Hepatocyte (in vitro differentiated cells): ENCODE measurements around the gene SLC17A8. TPM values are rescaled to one million over a fixed set of nuclear protein-coding genes. Genes with fewer than 3 reads are reported as not detected.

Source experiments
- DNase-seq: peaks from one replicate; pipeline ENCODE4 v3.0.0-alpha.2; 2016; ENCODE audit warnings: low spot score
- H2AFZ ChIP-seq: fragments of 200-600 bp; sonication (generic); 2 replicates; pipeline ENCODE4 v1.6.0; 2016; ENCODE audit warnings: antibody characterized with exemption, mild to moderate bottlenecking
- H3K27ac ChIP-seq: fragments of 200-600 bp; sonication (generic); 2 replicates; pipeline ENCODE4 v1.5.1; 2016; ENCODE audit warnings: mild to moderate bottlenecking
- H3K27me3 ChIP-seq: fragments of 200-600 bp; sonication (generic); 2 replicates; pipeline ENCODE4 v1.6.1; 2016
- H3K36me3 ChIP-seq: fragments of 200-600 bp; sonication (generic); replicated peaks from 2 replicates; pipeline ENCODE4 v1.5.1; 2016; ENCODE audit warnings: low read depth; ENCODE audit not compliant: insufficient read depth
- H3K4me1 ChIP-seq: fragments of 200-600 bp; sonication (generic); 2 replicates; pipeline ENCODE4 v1.5.1; 2016; ENCODE audit warnings: mild to moderate bottlenecking, moderate library complexity; ENCODE audit not compliant: insufficient read depth
- H3K4me2 ChIP-seq: fragments of 200-600 bp; sonication (generic); 2 replicates; pipeline ENCODE4 v1.6.0; 2016
- H3K4me3 ChIP-seq: fragments of 200-600 bp; sonication (generic); 2 replicates; pipeline ENCODE4 v1.5.1; 2016; ENCODE audit warnings: mild to moderate bottlenecking
- H3K79me2 ChIP-seq: fragments of 200-600 bp; sonication (generic); 2 replicates; pipeline ENCODE4 v1.6.0; 2017; ENCODE audit warnings: mild to moderate bottlenecking
- H3K9me2 ChIP-seq: fragments of 200-600 bp; sonication (generic); replicated peaks from 2 replicates; pipeline ENCODE4 v1.6.0; 2017; ENCODE audit warnings: mild to moderate bottlenecking; ENCODE audit not compliant: insufficient read depth
- H3K9me3 ChIP-seq: fragments of 200-600 bp; sonication (generic); 2 replicates; pipeline ENCODE4 v1.5.1; 2016; ENCODE audit warnings: low read depth, mild to moderate bottlenecking
- H4K20me1 ChIP-seq: fragments of 200-600 bp; sonication (generic); 2 replicates; pipeline ENCODE4 v1.6.0; 2016; ENCODE audit warnings: mild to moderate bottlenecking; ENCODE audit not compliant: insufficient read depth, poor library complexity, severe bottlenecking
- EZH2 ChIP-seq: fragments of 200-600 bp; sonication (generic); IDR thresholded peaks from 2 replicates; pipeline ENCODE4 v1.6.1; 2016; ENCODE audit warnings: antibody characterized with exemption, mild to moderate bottlenecking, borderline replicate concordance
- EZH2phosphoT487 ChIP-seq: fragments of 200-600 bp; sonication (generic); IDR thresholded peaks from one replicate; pipeline ENCODE4 v1.6.1; 2018; ENCODE audit warnings: antibody characterized with exemption, mild to moderate bottlenecking, low read depth, moderate library complexity; ENCODE audit not compliant: unreplicated experiment, severe bottlenecking
- WGBS: methylation state at CpG from one replicate; pipeline ENCODE4 v1.1.6; 2016; ENCODE audit warnings: low lambda C conversion rate; ENCODE audit errors: missing lambda C conversion rate; 5-methylcytosine and 5-hydroxymethylcytosine counted together
- polyA plus RNA-seq: library from polyadenylated mRNA; unstranded; fragments of >200 nt; fragmentation: Nextera tagmentation; extraction: Ambion mirVana; gene quantifications from 2 replicates; pipeline ENCODE4 v1.2.1, GENCODE V29; 2016
- total RNA-seq: library from RNA; depleted of rRNA; stranded (reverse); fragments of >200 nt; gene quantifications from 2 replicates; pipeline ENCODE4 v1.2.3, GENCODE V29; 2014
- TF ChIP-seq, protein P1 (sequence below): fragments of 200-600 bp; sonication (generic); IDR thresholded peaks from 2 replicates; pipeline ENCODE4 v1.5.1; 2016; ENCODE audit warnings: antibody characterized with exemption, mild to moderate bottlenecking; ENCODE audit not compliant: poor library complexity

Gene SLC17A8
- total and polyA plus RNA-seq, 2 experiments from 2014 or later: 0.10 TPM; not detected in 1

GRCh38 chr12:100443434-100443833 is 86.6 kb downstream of the SLC17A8 start:
- no peaks in the 10 kb centered on the region for H3K36me3 ChIP-seq
- no peaks in the 10 kb centered on the region for H3K27me3 ChIP-seq
- H3K79me2 ChIP-seq: no peaks in the 10 kb centered on the region
- H3K9me3 ChIP-seq: no peaks in the 10 kb centered on the region
- H3K9me2 ChIP-seq: no peaks in the 10 kb centered on the region
- H2AFZ ChIP-seq: no peak overlapping the region
- H3K4me3 ChIP-seq: no peak overlapping the region
- H4K20me1 ChIP-seq: no peaks in the 10 kb centered on the region
- WGBS: 93% methylated on average over 1 of the region's 1 CpG
- TF ChIP-seq, protein P1, sequence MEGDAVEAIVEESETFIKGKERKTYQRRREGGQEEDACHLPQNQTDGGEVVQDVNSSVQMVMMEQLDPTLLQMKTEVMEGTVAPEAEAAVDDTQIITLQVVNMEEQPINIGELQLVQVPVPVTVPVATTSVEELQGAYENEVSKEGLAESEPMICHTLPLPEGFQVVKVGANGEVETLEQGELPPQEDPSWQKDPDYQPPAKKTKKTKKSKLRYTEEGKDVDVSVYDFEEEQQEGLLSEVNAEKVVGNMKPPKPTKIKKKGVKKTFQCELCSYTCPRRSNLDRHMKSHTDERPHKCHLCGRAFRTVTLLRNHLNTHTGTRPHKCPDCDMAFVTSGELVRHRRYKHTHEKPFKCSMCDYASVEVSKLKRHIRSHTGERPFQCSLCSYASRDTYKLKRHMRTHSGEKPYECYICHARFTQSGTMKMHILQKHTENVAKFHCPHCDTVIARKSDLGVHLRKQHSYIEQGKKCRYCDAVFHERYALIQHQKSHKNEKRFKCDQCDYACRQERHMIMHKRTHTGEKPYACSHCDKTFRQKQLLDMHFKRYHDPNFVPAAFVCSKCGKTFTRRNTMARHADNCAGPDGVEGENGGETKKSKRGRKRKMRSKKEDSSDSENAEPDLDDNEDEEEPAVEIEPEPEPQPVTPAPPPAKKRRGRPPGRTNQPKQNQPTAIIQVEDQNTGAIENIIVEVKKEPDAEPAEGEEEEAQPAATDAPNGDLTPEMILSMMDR: no peak
- no peak for TF ChIP-seq EZH2
- TF ChIP-seq EZH2phosphoT487: no peak
- peaks cover 6% of the 10 kb centered on the region for H3K4me1 ChIP-seq
- H3K27ac ChIP-seq: no peak overlapping the region
- DNase-seq: no peak
- no peak overlapping the region for H3K4me2 ChIP-seq

GRCh38 chr12:100445081-100445481 is 88.2 kb downstream of the SLC17A8 start:
- peak; percentile 25 for DNase-seq
- WGBS: 79% methylated on average over 4 of the region's 4 CpGs
- Histone ChIP-seq H3K4me2 (no peak overlapping the region), H3K36me3 (no peaks in the 10 kb centered on the region), H3K79me2 (no peaks in the 10 kb centered on the region), H3K9me3 (no peaks in the 10 kb centered on the region), H4K20me1 (no peaks in the 10 kb centered on the region), H3K27me3 (no peaks in the 10 kb centered on the region), H3K4me1 (peaks cover 5% of the 10 kb centered on the region), H2AFZ (no peak overlapping the region), H3K27ac (no peak overlapping the region), H3K4me3 (no peak overlapping the region), H3K9me2 (no peaks in the 10 kb centered on the region)
- TF ChIP-seq EZH2phosphoT487: no peak
- TF ChIP-seq EZH2: no peak
- TF ChIP-seq, protein P1: no peak

- Histone ChIP-seq H3K4me1 (no peaks in the 10 kb centered on the region), H2AFZ (no peak overlapping the region), H3K9me2 (no peaks in the 10 kb centered on the region), H3K9me3 (no peaks in the 10 kb centered on the region), H3K27me3 (peaks cover 3% of the 10 kb centered on the region), H3K79me2 (no peaks in the 10 kb centered on the region), H3K4me2 (no peak overlapping the region), H3K4me3 (no peak overlapping the region), H4K20me1 (no peaks in the 10 kb centered on the region), H3K27ac (no peak overlapping the region), H3K36me3 (no peaks in the 10 kb centered on the region)
- no peak for TF ChIP-seq EZH2phosphoT487
- no peak for DNase-seq
- WGBS: 57% methylated on average over 3 of the region's 3 CpGs
Measured at GRCh38 chr12:100447381-100447780, 90.5 kb downstream of the SLC17A8 start.

DNA sequence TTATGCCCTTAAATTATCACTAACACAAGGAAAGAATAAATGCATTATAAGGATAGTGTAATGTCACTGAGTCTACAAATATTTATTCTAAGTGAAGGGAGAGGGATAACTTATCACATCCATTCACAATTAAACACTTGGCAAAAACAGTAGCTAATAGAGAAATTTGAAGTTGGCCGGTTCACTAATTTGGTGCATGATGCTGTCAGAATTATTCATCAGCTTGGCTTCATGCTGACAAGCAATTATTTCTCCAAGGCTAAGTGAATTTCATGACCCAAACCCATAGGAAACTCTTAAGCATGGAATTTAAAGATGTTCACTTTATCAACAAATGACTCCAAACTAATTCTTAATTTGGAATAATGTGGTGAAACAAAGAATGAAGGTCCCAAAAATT is 91.8 kb downstream of the SLC17A8 start:
- H3K79me2 ChIP-seq: no peaks in the 10 kb centered on the region
- 100% methylated on average over 1 of the region's 1 CpG for WGBS
- H3K4me1 ChIP-seq: no peaks in the 10 kb centered on the region
- no peak for DNase-seq
- H3K36me3 ChIP-seq: no peaks in the 10 kb centered on the region
- no peak overlapping the region for H3K27ac ChIP-seq
- no peaks in the 10 kb centered on the region for H3K9me3 ChIP-seq
- no peaks in the 10 kb centered on the region for H4K20me1 ChIP-seq
- no peaks in the 10 kb centered on the region for H3K9me2 ChIP-seq
- TF ChIP-seq, protein P1: no peak
- no peak for TF ChIP-seq EZH2phosphoT487
- no peak for TF ChIP-seq EZH2
- peaks cover 3% of the 10 kb centered on the region for H3K27me3 ChIP-seq
- no peak overlapping the region for H2AFZ ChIP-seq
- H3K4me2 ChIP-seq: no peak overlapping the region
- no peak overlapping the region for H3K4me3 ChIP-seq
